Measurements from ENCODE around the gene DNASE1L2. TPM values are rescaled to one million over a fixed set of nuclear protein-coding genes. Genes with fewer than 3 reads are reported as not detected.

DNASE1L2 gene
- total and polyA plus RNA-seq, 10 of the 15 experiments (the other 5 are each of a cell fraction or from before 2014, with no cell fraction given): 0.06 to 1.5 (median 0.29) TPM

DNA sequence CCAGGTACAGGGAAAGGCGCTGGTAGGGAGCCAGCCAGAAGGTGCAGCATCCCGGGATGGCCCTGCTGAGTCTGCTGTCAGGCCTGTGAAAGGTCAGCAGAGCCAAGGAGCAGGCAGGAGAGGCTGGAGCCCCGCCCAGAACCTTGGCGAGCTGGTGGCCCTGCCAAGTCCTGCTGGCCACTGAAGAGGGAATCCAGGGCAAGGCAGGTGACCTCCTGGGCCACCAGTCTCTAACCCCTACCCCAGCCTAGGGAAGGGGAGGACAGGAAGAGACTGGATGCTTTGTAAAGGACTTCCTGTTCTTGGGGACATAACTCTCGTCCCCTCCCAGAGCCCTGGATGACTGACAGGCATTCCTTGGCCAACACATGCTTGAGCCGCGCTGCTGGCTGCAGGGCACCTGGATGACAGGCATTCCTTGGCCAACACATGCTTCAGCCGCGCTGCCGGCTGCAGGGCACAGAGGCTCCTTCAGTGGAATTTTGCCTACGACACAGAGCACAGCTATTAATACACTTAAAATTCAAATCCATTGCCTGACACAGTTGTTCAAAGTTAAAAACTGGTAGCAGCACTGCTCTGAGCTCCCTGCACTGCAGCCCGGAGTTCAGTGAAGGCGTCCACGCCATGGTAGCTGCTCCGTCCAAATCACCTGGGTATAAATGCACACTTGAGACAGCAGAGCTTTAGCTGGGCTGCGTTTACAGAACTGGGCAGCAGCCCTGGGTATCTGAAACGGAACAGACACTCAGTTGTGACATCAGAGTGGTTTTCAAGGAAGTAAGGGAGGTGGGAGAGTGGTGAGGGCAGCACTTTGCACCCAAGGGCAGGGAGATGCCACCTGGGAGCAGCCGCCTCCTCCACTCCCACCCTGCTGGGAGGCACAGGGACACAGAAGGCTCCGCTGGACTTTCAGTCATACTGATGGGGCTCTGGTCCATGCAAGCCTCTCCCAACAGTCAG lies 23.6 kb upstream of the DNASE1L2 start (continued):
- TF ChIP-seq, protein P1, sequence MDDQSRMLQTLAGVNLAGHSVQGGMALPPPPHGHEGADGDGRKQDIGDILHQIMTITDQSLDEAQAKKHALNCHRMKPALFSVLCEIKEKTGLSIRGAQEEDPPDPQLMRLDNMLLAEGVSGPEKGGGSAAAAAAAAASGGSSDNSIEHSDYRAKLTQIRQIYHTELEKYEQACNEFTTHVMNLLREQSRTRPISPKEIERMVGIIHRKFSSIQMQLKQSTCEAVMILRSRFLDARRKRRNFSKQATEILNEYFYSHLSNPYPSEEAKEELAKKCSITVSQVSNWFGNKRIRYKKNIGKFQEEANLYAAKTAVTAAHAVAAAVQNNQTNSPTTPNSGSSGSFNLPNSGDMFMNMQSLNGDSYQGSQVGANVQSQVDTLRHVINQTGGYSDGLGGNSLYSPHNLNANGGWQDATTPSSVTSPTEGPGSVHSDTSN (IDR thresholded peaks at IDR 0.05; ENCODE audit: insufficient replicate concordance, low read depth, low read length): peak; percentile 8

DNA sequence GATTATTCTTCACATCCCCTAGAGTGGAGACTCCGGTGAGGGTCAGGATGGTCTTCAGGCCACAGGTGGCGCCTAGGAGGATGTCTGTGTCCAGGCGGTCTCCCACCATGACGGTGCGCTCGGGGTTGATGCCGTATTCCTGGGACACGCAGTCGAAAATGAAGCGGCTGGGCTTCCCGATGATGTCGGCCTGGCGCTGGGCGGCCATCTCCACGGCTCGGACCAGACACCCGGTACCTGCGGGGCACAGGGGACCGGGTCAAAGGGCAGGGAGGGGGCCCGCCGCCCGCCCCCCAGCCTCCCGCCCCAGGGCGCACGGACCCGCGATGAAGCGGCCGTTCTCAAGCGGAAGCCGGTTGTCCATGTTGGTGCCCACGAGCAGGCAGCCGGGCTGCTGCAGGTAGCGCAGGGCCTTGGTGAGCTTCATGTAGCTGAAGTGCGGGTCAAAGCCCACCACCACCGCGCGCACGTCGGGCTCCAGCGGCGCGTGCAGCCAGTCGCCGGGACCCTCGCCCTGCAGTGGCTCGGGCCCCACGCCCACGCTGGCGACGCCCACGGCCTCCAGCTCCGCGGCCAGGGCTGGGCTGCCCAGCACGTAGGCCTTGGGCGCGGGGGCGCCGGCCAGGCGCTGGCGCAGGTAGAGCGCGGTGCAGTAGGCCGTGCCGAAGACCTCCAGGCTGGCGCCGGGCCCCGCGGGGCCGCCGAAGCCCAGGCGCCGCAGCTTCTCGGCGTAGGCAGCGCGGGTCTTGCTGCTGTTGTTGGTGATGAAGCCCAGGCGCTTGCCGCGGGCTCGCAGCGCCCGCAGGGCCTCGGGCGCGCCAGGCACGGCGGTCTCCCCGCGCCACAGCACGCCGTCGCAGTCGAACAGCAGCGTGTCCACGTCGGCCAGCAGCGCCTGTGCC lies 22.2 kb upstream of the DNASE1L2 start:
- Histone ChIP-seq H3K79me2 (ENCODE audit: control insufficient read depth, insufficient read depth, low read length) (peaks cover 16% of the 10 kb centered on the region), H3K4me2 (ENCODE audit: control insufficient read depth, insufficient read depth) (peak overlapping the region; percentile 75; the same call in 1 of the 2 replicates), H3K9me3 (replicated peaks; ENCODE audit: control insufficient read depth, insufficient read depth, low read length) (no peaks in the 10 kb centered on the region), H3K4me3 (peak overlapping the region; percentile 80), H3K4me1 (ENCODE audit: control insufficient read depth, insufficient read depth, low read length) (no peaks in the 10 kb centered on the region), H3K9ac (ENCODE audit: control insufficient read depth, insufficient read depth, low read length) (peak overlapping the region; percentile 82), H4K20me1 (ENCODE audit: control insufficient read depth, insufficient read depth) (no peaks in the 10 kb centered on the region), H2AFZ (ENCODE audit: control insufficient read depth, low read depth, low read length) (peak overlapping the region; percentile 76), H3K27me3 (replicated peaks in 1 of 2; ENCODE audit: control insufficient read depth in 2 of 2, insufficient read depth in 2 of 2, low read length in 1 of 2) (no peaks in the 10 kb centered on the region), H3K36me3 (ENCODE audit: control insufficient read depth in 2 of 2, insufficient read depth in 2 of 2, low read length in 1 of 2) (peaks cover 3 to 6% of the 10 kb centered on the region in 2 experiments; a peak in 3 of 4 replicates), H3K27ac (ENCODE audit: control insufficient read depth, insufficient read depth) (peak overlapping the region; percentile 65)
- ChIA-PET POLR2A (interaction anchor here (0.5 to 1.7 kb wide), 9 partner anchors 8 to 389 kb away, joined by 3 to 11 read pairs (median 5); partner anchors contain the start of genes ECI1, MLST8, NTHL1 and TRAF7), SMC1A (ENCODE audit: uncharacterized antibody, unreplicated experiment) (interaction anchor here (0.7 to 1.0 kb wide), 2 partner anchors 9 to 59 kb away, joined by 3 to 4 read pairs; partner anchors contain the start of genes E4F1 and TRAF7), CTCF (interaction anchor here (1.0 to 1.5 kb wide), 2 partner anchors 9 to 19 kb away, joined by 3 to 6 read pairs; partner anchors contain the start of gene MLST8), RAD21 (ENCODE audit: unreplicated experiment) (interaction anchor here (0.8 to 1.3 kb wide), 5 partner anchors 8 to 216 kb away, joined by 3 to 7 read pairs (median 4); partner anchors contain the start of genes ECI1 and TRAF7)
- ATAC-seq (no peak), FAIRE-seq (no peak), DNase-seq (ENCODE audit: low read depth, low spot score) (no peak)
- 2% methylated on average over 79 of the region's 98 CpGs for WGBS (ENCODE audit: insufficient coverage, insufficient replicate concordance, low lambda C conversion rate, missing lambda C conversion rate)
- no TSS peak for BruUV-seq (replicated peaks)
- intact Hi-C loops (cut with micrococcal nuclease; ENCODE audit: unreplicated experiment): no loop called here
- in situ Hi-C loops (cut with MboI): no loop called here
- TF ChIP-seq SP1 (IDR thresholded peaks at IDR 0.05; ENCODE audit: low read depth, low read length) (no peak), RAD21 (IDR thresholded peaks at IDR 0.05; ENCODE audit: insufficient read depth, low read depth, low read length) (no peak), TARDBP (IDR thresholded peaks at IDR 0.05; ENCODE audit: borderline replicate concordance) (no peak), NR2F1 (conservative IDR thresholded peaks at IDR 0.05) (peak; percentile 18; the same call in 1 of the 2 replicates), POLR2A (IDR thresholded peaks at IDR 0.05; ENCODE audit: low read depth, low read length) (peak; percentile 68), TBL1XR1 (IDR thresholded peaks at IDR 0.05; ENCODE audit: low read depth, low read length) (no peak), MXI1 (IDR thresholded peaks at IDR 0.05; ENCODE audit: low read depth, low read length) (no peak)
- TF ChIP-seq, protein P2, sequence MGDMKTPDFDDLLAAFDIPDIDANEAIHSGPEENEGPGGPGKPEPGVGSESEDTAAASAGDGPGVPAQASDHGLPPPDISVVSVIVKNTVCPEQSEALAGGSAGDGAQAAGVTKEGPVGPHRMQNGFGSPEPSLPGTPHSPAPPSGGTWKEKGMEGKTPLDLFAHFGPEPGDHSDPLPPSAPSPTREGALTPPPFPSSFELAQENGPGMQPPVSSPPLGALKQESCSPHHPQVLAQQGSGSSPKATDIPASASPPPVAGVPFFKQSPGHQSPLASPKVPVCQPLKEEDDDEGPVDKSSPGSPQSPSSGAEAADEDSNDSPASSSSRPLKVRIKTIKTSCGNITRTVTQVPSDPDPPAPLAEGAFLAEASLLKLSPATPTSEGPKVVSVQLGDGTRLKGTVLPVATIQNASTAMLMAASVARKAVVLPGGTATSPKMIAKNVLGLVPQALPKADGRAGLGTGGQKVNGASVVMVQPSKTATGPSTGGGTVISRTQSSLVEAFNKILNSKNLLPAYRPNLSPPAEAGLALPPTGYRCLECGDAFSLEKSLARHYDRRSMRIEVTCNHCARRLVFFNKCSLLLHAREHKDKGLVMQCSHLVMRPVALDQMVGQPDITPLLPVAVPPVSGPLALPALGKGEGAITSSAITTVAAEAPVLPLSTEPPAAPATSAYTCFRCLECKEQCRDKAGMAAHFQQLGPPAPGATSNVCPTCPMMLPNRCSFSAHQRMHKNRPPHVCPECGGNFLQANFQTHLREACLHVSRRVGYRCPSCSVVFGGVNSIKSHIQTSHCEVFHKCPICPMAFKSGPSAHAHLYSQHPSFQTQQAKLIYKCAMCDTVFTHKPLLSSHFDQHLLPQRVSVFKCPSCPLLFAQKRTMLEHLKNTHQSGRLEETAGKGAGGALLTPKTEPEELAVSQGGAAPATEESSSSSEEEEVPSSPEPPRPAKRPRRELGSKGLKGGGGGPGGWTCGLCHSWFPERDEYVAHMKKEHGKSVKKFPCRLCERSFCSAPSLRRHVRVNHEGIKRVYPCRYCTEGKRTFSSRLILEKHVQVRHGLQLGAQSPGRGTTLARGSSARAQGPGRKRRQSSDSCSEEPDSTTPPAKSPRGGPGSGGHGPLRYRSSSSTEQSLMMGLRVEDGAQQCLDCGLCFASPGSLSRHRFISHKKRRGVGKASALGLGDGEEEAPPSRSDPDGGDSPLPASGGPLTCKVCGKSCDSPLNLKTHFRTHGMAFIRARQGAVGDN (IDR thresholded peaks at IDR 0.05): 0 out of 2 replicates have a peak, but pooled peaks have one; percentile 16
- TF ChIP-seq, protein P3, sequence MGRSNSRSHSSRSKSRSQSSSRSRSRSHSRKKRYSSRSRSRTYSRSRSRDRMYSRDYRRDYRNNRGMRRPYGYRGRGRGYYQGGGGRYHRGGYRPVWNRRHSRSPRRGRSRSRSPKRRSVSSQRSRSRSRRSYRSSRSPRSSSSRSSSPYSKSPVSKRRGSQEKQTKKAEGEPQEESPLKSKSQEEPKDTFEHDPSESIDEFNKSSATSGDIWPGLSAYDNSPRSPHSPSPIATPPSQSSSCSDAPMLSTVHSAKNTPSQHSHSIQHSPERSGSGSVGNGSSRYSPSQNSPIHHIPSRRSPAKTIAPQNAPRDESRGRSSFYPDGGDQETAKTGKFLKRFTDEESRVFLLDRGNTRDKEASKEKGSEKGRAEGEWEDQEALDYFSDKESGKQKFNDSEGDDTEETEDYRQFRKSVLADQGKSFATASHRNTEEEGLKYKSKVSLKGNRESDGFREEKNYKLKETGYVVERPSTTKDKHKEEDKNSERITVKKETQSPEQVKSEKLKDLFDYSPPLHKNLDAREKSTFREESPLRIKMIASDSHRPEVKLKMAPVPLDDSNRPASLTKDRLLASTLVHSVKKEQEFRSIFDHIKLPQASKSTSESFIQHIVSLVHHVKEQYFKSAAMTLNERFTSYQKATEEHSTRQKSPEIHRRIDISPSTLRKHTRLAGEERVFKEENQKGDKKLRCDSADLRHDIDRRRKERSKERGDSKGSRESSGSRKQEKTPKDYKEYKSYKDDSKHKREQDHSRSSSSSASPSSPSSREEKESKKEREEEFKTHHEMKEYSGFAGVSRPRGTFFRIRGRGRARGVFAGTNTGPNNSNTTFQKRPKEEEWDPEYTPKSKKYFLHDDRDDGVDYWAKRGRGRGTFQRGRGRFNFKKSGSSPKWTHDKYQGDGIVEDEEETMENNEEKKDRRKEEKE (IDR thresholded peaks at IDR 0.05): no peak

Measured in GM12878 (cell line).